ENCODE data around the gene LRP5.

Gene LRP5

GRCh38 chr11:68463714-68464113 is 151.3 kb downstream of the LRP5 start:
- no peak overlapping the region for H3K4me3 ChIP-seq (ENCODE audit: low read depth, low read length)
- no peak for TF ChIP-seq CTCF (IDR thresholded peaks at IDR 0.05; ENCODE audit: borderline replicate concordance, insufficient read depth, low read depth, low read length)

GRCh38 chr11:68467201-68467834 is 154.9 kb downstream of the LRP5 start:
- H3K4me3 ChIP-seq (ENCODE audit: low read depth, low read length) = no peak overlapping the region
- no peak for TF ChIP-seq CTCF (IDR thresholded peaks at IDR 0.05; ENCODE audit: borderline replicate concordance, insufficient read depth, low read depth, low read length)

GRCh38 chr11:68468217-68468828 is 155.9 kb downstream of the LRP5 start:
- TF ChIP-seq CTCF (IDR thresholded peaks at IDR 0.05; ENCODE audit: borderline replicate concordance, insufficient read depth, low read depth, low read length) = no peak
- H3K4me3 ChIP-seq (ENCODE audit: low read depth, low read length) = no peak overlapping the region

- TF ChIP-seq CTCF (IDR thresholded peaks at IDR 0.05; ENCODE audit: borderline replicate concordance, insufficient read depth, low read depth, low read length) = no peak
- H3K4me3 ChIP-seq (ENCODE audit: low read depth, low read length) = no peak overlapping the region
Observed at GRCh38 chr11:68469122-68469521, 156.7 kb downstream of the LRP5 start.

GRCh38 chr11:68469642-68470041 is 157.3 kb downstream of the LRP5 start:
- no peak overlapping the region for H3K4me3 ChIP-seq (ENCODE audit: low read depth, low read length)

GRCh38 chr11:68470304-68470811 is 158.0 kb downstream of the LRP5 start:
- H3K4me3 ChIP-seq (ENCODE audit: low read depth, low read length) = no peak overlapping the region
- TF ChIP-seq CTCF (IDR thresholded peaks at IDR 0.05; ENCODE audit: borderline replicate concordance, insufficient read depth, low read depth, low read length) = no peak

More at GRCh38 chr11:68469642-68470041, 157.3 kb downstream of the LRP5 start:
- TF ChIP-seq CTCF (IDR thresholded peaks at IDR 0.05; ENCODE audit: borderline replicate concordance, insufficient read depth, low read depth, low read length) = no peak
